HG03469 (cell line): ENCODE data around the gene DDX3X.
"Not testable (repeated sequence)": the region's sequence is repeated elsewhere in the genome, so short reads cannot be mapped to it uniquely, and the experiment has no call there.

Experiments
- ATAC-seq: cut with Tn5 transposase; IDR thresholded peaks from one replicate; pipeline ENCODE4 v1.9.1; 2021; ENCODE audit warnings: mild to moderate bottlenecking, moderate library complexity, moderate number of reproducible peaks; ENCODE audit not compliant: unreplicated experiment

DDX3X gene

GRCh38 chrX:41369152-41369551 is 35.2 kb downstream of the DDX3X start:
- no peak for ATAC-seq

- not testable (repeated sequence) for ATAC-seq
Measured at GRCh38 chrX:41371575-41371974, 37.6 kb downstream of the DDX3X start.

- no peak for ATAC-seq
Measured at GRCh38 chrX:41373989-41374606, 40.1 kb downstream of the DDX3X start.

GRCh38 chrX:41377624-41378023 is 43.7 kb downstream of the DDX3X start:
- ATAC-seq, result no peak

- no peak for ATAC-seq
Measured at GRCh38 chrX:41381685-41382084, 47.7 kb downstream of the DDX3X start.

- no peak for ATAC-seq
Measured at GRCh38 chrX:41382714-41383645, 49.0 kb downstream of the DDX3X start.

- no peak for ATAC-seq
Measured at GRCh38 chrX:41384051-41384705, 50.2 kb downstream of the DDX3X start.

GRCh38 chrX:41386222-41386990 is 52.4 kb downstream of the DDX3X start:
- ATAC-seq, result no peak

GRCh38 chrX:41388543-41388942 is 54.6 kb downstream of the DDX3X start:
- ATAC-seq, result no peak

GRCh38 chrX:41389311-41389888 is 55.4 kb downstream of the DDX3X start:
- ATAC-seq, result no peak

GRCh38 chrX:41390576-41390975 is 56.6 kb downstream of the DDX3X start:
- not testable (repeated sequence) for ATAC-seq

- no peak for ATAC-seq
Measured at GRCh38 chrX:41391606-41392005, 57.6 kb downstream of the DDX3X start.

- no peak for ATAC-seq
Measured at GRCh38 chrX:41394293-41394692, 60.3 kb downstream of the DDX3X start.

- ATAC-seq, result no peak
Measured at GRCh38 chrX:41397219-41397618, 63.3 kb downstream of the DDX3X start.

- no peak for ATAC-seq
Measured at GRCh38 chrX:41397768-41398167, 63.8 kb downstream of the DDX3X start.

- not testable (repeated sequence) for ATAC-seq
Measured at GRCh38 chrX:41402556-41402955, 68.6 kb downstream of the DDX3X start.

GRCh38 chrX:41405551-41405950 is 71.6 kb downstream of the DDX3X start:
- ATAC-seq, result no peak

GRCh38 chrX:41406201-41406600 is 72.2 kb downstream of the DDX3X start:
- no peak for ATAC-seq

GRCh38 chrX:41407816-41408215 is 73.9 kb downstream of the DDX3X start:
- no peak for ATAC-seq

GRCh38 chrX:41408576-41408975 is 74.6 kb downstream of the DDX3X start:
- ATAC-seq, result no peak

GRCh38 chrX:41409006-41409405 is 75.0 kb downstream of the DDX3X start:
- no peak for ATAC-seq
